Neural progenitor cell (in vitro differentiated cells): ENCODE measurements around the gene EPYC.

Experiments
- CTCF ChIP-seq: fragments of 200-600 bp; sonication (generic); IDR thresholded peaks from 2 replicates; pipeline ENCODE4 v1.5.1; 2017; ENCODE audit warnings: antibody characterized with exemption, mild to moderate bottlenecking
- EZH2phosphoT487 ChIP-seq: fragments of 200-600 bp; sonication (generic); IDR thresholded peaks from 2 replicates; pipeline ENCODE4 v1.6.1; 2017; ENCODE audit warnings: antibody characterized with exemption

- no peak for TF ChIP-seq CTCF
- TF ChIP-seq EZH2phosphoT487, result no peak
Observed at GRCh38 chr12:91037276-91037675, 32.5 kb upstream of the EPYC start.
